ENCODE data around the gene ADRA2B.

- TF ChIP-seq CTCF (IDR thresholded peaks at IDR 0.05; ENCODE audit: insufficient read depth, low read length) (peak; percentile 12), POLR2AphosphoS5 (IDR thresholded peaks at IDR 0.05; ENCODE audit: low read depth) (no peak), GABPA (IDR thresholded peaks at IDR 0.05; ENCODE audit: low read depth) (no peak), REST (IDR thresholded peaks at IDR 0.05; ENCODE audit: insufficient replicate concordance, low read depth) (no peak), SPI1 (IDR thresholded peaks at IDR 0.05; ENCODE audit: borderline replicate concordance, low read depth) (no peak)
Observed at GRCh38 chr2:96143848-96144480, 27.6 kb upstream of the ADRA2B start.

Measured in HL-60 (cell line).